AG04450 (cell line): Measurements from ENCODE around the gene MIR17HG. TPM values are rescaled to one million over a fixed set of nuclear protein-coding genes. Genes with fewer than 3 reads are reported as not detected.
A peak's percentile ranks its signal among the peaks of the same experiment; 100 is the strongest.

Experiments
- CTCF ChIA-PET: fragments of 300-600, 350-600 bp; formaldehyde crosslinking; extraction: SDS; loops from one replicate; lab custom pipeline; 2022; ENCODE audit warnings: antibody characterized with exemption, inconsistent platforms; lab: Charles Lee
- POLR2A ChIA-PET: fragments of 350-600 bp; formaldehyde crosslinking; extraction: SDS; loops from one replicate; lab custom pipeline; 2021; ENCODE audit warnings: antibody characterized with exemption, inconsistent platforms; lab: Yijun Ruan, JAX
- DNase-seq: peaks from one replicate; pipeline ENCODE4 v3.0.0-alpha.2; 2011; ENCODE audit warnings: low read depth, low spot score
- H3K27ac ChIP-seq: one replicate; pipeline ENCODE4 v1.5.1; 2012; ENCODE audit warnings: low read depth, low read length, control low read depth
- H3K27me3 ChIP-seq: one replicate; pipeline ENCODE4 v1.6.0; 2012; ENCODE audit warnings: low read length; ENCODE audit not compliant: control insufficient read depth, insufficient read depth
- H3K4me3 ChIP-seq: 2 replicates; pipeline ENCODE4 v1.5.1; 2011; ENCODE audit warnings: mild to moderate bottlenecking, low read depth, low read length, control low read depth
- H3K9me3 ChIP-seq: 2 replicates; pipeline ENCODE4 v1.5.1; 2012; ENCODE audit warnings: low read length; ENCODE audit not compliant: control insufficient read depth, insufficient read depth
- polyA plus RNA-seq: library from polyadenylated mRNA; depleted of rRNA; stranded (reverse); fragments of >200 nt; gene quantifications from 2 replicates; pipeline ENCODE4 v1.2.3, GENCODE V29; 2011
- TF ChIP-seq, protein P1 (sequence below): IDR thresholded peaks from 2 replicates; pipeline ENCODE4 v1.5.1; 2011; ENCODE audit warnings: low read depth, low read length, control low read depth, inconsistent platforms

MIR17HG gene
- polyA plus RNA-seq, 1 experiment = 1.3 TPM

DNA sequence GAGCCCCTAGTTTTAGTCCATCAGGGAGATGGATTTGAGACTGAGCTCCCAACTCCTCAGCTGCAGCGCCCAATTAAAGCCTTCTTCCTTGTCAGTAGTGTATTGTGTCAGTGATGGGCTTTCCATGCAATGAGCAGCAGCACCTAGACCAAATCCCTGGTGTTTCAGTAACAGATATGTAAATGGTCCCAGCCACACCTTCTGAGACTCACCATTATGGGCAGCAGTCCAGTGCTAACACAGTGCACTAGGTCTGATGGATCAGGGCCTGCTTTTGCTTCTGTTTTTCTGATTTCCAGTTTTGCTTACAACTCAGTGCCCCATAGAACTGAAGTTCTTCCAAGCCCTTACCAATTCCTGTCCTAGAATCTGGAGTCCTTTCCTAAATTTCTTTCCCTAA lies 41.8 kb upstream of the MIR17HG start:
- Histone ChIP-seq H3K27me3 (no peaks in the 10 kb centered on the region), H3K4me3 (no peak overlapping the region), H3K9me3 (no peaks in the 10 kb centered on the region), H3K27ac (no peak overlapping the region)
- CTCF ChIA-PET = no interaction called here
- POLR2A ChIA-PET = no interaction called here
- TF ChIP-seq, protein P1, sequence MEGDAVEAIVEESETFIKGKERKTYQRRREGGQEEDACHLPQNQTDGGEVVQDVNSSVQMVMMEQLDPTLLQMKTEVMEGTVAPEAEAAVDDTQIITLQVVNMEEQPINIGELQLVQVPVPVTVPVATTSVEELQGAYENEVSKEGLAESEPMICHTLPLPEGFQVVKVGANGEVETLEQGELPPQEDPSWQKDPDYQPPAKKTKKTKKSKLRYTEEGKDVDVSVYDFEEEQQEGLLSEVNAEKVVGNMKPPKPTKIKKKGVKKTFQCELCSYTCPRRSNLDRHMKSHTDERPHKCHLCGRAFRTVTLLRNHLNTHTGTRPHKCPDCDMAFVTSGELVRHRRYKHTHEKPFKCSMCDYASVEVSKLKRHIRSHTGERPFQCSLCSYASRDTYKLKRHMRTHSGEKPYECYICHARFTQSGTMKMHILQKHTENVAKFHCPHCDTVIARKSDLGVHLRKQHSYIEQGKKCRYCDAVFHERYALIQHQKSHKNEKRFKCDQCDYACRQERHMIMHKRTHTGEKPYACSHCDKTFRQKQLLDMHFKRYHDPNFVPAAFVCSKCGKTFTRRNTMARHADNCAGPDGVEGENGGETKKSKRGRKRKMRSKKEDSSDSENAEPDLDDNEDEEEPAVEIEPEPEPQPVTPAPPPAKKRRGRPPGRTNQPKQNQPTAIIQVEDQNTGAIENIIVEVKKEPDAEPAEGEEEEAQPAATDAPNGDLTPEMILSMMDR = no peak
- no peak for DNase-seq

DNA sequence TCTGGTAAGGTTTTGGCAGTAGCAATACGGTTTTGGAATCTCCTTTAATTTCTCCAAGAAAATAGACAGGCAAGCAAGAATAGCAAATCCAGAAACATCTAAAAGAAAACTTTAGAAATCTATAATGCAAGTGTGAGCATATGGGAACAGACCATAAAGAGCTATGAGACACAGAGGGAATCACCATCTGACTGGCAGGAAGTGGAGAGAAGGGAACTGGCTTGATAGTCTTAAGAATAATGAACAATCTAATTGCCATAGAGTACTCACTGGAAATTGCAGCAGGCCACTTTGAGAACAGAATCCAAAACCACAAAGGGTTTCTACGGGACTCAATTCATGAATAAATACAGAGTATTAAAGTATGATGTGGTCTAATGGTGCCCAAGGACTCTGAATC lies 39.6 kb upstream of the MIR17HG start:
- no peaks in the 10 kb centered on the region for H3K9me3 ChIP-seq
- CTCF ChIA-PET = interaction anchor here (1.1 to 1.4 kb wide), 2 partner anchors 42 to 99 kb away, joined by 3 read pairs; no protein-coding TSS in a partner anchor
- no peak overlapping the region for H3K4me3 ChIP-seq
- POLR2A ChIA-PET = no interaction called here
- no peak for DNase-seq
- TF ChIP-seq, protein P1 = no peak
- no peaks in the 10 kb centered on the region for H3K27me3 ChIP-seq
- H3K27ac ChIP-seq = no peak overlapping the region

DNA sequence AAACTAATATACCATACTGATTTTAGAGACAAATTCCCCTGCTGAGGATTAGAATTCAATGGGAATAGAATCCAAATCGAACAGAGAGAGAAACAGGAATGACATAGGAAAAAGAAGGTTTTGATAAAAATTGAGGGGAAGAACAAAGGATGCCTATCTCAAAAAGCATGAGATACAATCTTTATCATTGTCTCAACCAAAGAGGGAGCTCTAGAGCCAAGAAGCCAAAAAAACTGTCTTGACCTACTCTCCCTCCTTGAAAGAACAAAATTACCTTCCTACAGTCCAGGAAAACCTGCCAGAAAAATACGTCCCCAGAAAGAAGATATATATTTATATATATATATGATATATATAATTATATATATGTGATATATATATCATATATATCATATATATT lies 39.2 kb upstream of the MIR17HG start:
- no peaks in the 10 kb centered on the region for H3K27me3 ChIP-seq
- H3K9me3 ChIP-seq = no peaks in the 10 kb centered on the region
- ChIA-PET POLR2A (no interaction called here), CTCF (interaction anchor here (0.7 to 1.4 kb wide), 3 partner anchors 11 to 99 kb away, joined by 3 read pairs; no protein-coding TSS in a partner anchor)
- DNase-seq = no peak
- no peak overlapping the region for H3K27ac ChIP-seq
- H3K4me3 ChIP-seq = no peak overlapping the region
- TF ChIP-seq, protein P1 = peak; percentile 23; the same call in 1 of the 2 replicates

DNA sequence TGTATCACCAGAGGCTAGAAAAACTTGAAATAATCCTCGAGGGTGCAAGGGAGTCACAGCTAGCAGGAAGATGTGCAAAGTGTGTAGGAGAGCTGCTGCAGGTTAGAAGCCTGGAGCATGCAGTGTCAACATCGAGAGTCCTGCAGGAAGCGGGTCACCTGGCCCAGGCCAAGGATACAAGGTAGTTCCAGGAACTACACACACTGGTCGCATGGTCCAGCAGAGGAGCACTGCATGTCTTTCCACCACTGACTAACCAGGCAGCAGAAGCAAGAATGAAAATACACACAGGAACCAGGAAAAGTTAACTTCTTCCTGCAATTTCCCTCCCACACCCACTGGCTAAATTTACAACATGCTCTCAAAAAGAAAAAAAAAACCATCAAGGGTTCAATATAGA lies 36.0 kb upstream of the MIR17HG start:
- Histone ChIP-seq H3K9me3 (no peaks in the 10 kb centered on the region), H3K27me3 (no peaks in the 10 kb centered on the region), H3K27ac (no peak overlapping the region), H3K4me3 (no peak overlapping the region)
- ChIA-PET CTCF (interaction anchor here (0.7 to 2.2 kb wide), 3 partner anchors 10 to 468 kb away, joined by 3 to 8 read pairs (median 3); no protein-coding TSS in a partner anchor), POLR2A (no interaction called here)
- DNase-seq = no peak
- TF ChIP-seq, protein P1 = no peak

DNA sequence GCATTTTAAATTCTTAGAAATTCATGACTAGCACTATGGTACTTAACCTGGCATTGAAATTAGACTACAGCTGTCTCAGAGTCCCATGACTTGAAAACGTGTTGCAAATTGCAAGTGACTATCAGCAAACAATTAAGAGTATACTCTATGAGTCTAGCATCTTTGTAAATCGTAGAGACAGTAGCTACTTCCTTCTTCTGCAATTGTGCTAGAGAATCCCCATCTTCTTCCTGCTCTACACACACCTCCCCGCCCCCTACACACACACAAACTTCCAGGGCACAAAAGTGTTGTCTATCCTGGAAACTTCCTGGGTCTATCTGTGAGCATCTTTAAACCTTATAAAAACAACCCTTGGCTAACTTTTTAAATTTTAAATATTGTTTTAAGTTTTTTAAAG lies 35.2 kb upstream of the MIR17HG start:
- no peaks in the 10 kb centered on the region for H3K27me3 ChIP-seq
- no peaks in the 10 kb centered on the region for H3K9me3 ChIP-seq
- TF ChIP-seq, protein P1 = no peak
- DNase-seq = no peak
- ChIA-PET POLR2A (no interaction called here), CTCF (interaction anchor here (0.7 to 2.2 kb wide), 3 partner anchors 11 to 467 kb away, joined by 3 to 8 read pairs (median 3); no protein-coding TSS in a partner anchor)
- H3K27ac ChIP-seq = no peak overlapping the region
- no peak overlapping the region for H3K4me3 ChIP-seq
